SH-SY5Y (cell line): ENCODE measurements around the gene DCLK1.

Experiments
- GATA2 ChIP-seq: IDR thresholded peaks from 2 replicates; pipeline ENCODE4 v1.6.1; 2011; ENCODE audit warnings: mild to moderate bottlenecking, low read depth, low read length
- GATA3 ChIP-seq: IDR thresholded peaks from 2 replicates; pipeline ENCODE4 v1.6.1; 2011; ENCODE audit warnings: low read depth, mild to moderate bottlenecking, low read length, moderate library complexity

DNA sequence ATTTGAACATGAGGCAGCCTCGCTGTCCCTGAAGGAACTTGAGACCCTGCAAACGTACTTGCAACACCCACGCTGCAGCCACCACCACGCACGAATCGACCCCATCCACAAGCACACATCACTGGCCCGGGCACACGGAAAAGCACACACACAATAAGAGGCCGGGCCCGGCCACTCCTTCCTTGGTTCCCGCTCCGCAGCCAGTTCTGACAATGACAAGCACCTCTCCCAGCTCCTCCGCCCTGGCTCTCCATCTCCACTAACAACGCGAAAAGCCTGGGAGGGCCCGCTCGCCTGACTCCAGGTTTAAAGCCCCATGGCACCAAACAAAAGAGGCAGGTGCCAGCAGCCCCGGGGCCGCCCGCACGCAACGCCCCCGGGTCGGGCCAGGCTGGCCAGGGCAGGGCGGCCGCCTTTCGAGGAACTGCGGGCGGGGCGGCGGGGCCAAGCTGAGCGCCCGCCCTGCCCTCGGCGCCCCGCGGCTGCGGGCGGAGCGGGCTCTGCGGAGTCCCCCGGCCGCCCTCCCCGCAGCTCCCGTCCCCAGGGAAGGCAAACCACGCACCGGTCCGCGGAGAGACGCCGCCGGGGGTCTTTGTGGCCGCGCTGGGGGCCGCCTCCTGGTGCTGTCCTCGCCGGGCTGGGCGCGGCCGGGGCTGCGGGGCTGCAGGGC, 495 bp downstream of the DCLK1 start:
- TF ChIP-seq GATA2 (no peak), GATA3 (no peak)
